Measurements from ENCODE around the gene GPC5.

DNA sequence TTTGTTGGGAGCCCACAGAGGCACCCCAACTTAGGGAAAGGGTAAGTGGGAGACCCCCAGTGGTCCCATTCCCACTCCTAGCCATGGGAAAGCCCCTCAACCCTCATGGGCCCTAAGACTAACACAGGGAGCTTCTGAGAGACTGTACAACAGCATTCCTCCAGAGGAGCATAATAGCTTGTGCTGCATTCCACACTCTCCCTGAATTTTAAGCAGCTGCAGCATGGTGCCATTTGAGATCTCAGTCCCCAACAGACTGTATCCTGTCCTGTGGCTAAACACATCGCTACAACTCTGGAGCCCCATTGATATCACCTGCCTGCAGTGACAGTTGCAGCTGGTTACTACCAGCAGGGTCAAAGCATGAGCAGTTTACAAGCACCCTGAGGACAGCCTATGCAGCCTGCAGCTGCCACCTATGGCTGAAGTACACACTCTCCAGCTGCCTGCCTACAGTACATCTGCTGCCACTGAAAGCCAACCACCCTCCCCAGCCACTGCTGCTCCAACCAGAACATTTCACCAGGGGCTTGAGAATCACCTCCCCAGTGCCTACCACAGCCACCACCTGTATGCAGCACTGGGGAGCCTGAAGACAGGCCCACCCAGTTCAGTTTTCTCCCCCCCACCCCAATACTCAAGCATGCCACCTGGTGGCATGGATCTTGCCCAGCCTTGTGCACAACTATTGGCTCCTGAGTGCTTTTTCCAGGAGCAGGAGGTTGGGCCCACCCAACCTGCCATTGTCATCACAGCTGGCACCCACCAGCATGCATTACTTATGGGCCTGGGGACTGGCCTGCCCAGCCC lies 557.3 kb downstream of the GPC5 start:
- TF ChIP-seq HDGF (IDR thresholded peaks at IDR 0.05; ENCODE audit: borderline replicate concordance) (no peak), BHLHE40 (IDR thresholded peaks at IDR 0.05; ENCODE audit: borderline replicate concordance) (no peak), ZNF384 (IDR thresholded peaks at IDR 0.05) (no peak), SUZ12 (IDR thresholded peaks at IDR 0.05) (no peak), PKNOX1 (IDR thresholded peaks at IDR 0.05) (no peak), CTBP1 (IDR thresholded peaks at IDR 0.05; ENCODE audit: borderline replicate concordance) (no peak), LEF1 (IDR thresholded peaks at IDR 0.05; ENCODE audit: borderline replicate concordance) (no peak), ELF4 (IDR thresholded peaks at IDR 0.05) (no peak), FOXK2 (IDR thresholded peaks at IDR 0.05) (no peak), TARDBP (IDR thresholded peaks at IDR 0.05) (no peak)

Data from HEK293T (cell line).